Measurements from ENCODE around the gene DDC.
A peak's percentile ranks its signal among the peaks of the same experiment; 100 is the strongest.

Gene DDC

GRCh38 chr7:50497068-50497642 lies 68.0 kb downstream of the DDC start:
- peak; percentile 11 for DNase-seq (ENCODE audit: low read depth)

GRCh38 chr7:50496569-50496968 lies 68.6 kb downstream of the DDC start:
- TF ChIP-seq CTCF (IDR thresholded peaks at IDR 0.05; ENCODE audit: control insufficient read depth, insufficient read depth, low read depth, low read length, missing control alignments): no peak
- H3K4me3 ChIP-seq (ENCODE audit: control insufficient read depth, low read depth, low read length): no peak overlapping the region
- no peak for DNase-seq (ENCODE audit: low read depth)

More at GRCh38 chr7:50497068-50497642, 68.0 kb downstream of the DDC start:
- TF ChIP-seq CTCF (IDR thresholded peaks at IDR 0.05; ENCODE audit: control insufficient read depth, insufficient read depth, low read depth, low read length, missing control alignments): no peak
- H3K4me3 ChIP-seq (ENCODE audit: control insufficient read depth, low read depth, low read length): no peak overlapping the region

GRCh38 chr7:50495746-50496145 lies 69.5 kb downstream of the DDC start:
- no peak for DNase-seq (ENCODE audit: low read depth)
- H3K4me3 ChIP-seq (ENCODE audit: control insufficient read depth, low read depth, low read length): no peak overlapping the region
- no peak for TF ChIP-seq CTCF (IDR thresholded peaks at IDR 0.05; ENCODE audit: control insufficient read depth, insufficient read depth, low read depth, low read length, missing control alignments)

GRCh38 chr7:50492770-50493519 lies 72.3 kb downstream of the DDC start:
- no peak for DNase-seq (ENCODE audit: low read depth)
- no peak for TF ChIP-seq CTCF (IDR thresholded peaks at IDR 0.05; ENCODE audit: control insufficient read depth, insufficient read depth, low read depth, low read length, missing control alignments)
- H3K4me3 ChIP-seq (ENCODE audit: control insufficient read depth, low read depth, low read length): no peak overlapping the region

GRCh38 chr7:50491943-50492342 lies 73.3 kb downstream of the DDC start:
- H3K4me3 ChIP-seq (ENCODE audit: control insufficient read depth, low read depth, low read length): no peak overlapping the region
- no peak for TF ChIP-seq CTCF (IDR thresholded peaks at IDR 0.05; ENCODE audit: control insufficient read depth, insufficient read depth, low read depth, low read length, missing control alignments)
- no peak for DNase-seq (ENCODE audit: low read depth)

GRCh38 chr7:50491209-50491608 lies 74.0 kb downstream of the DDC start:
- H3K4me3 ChIP-seq (ENCODE audit: control insufficient read depth, low read depth, low read length): no peak overlapping the region
- no peak for DNase-seq (ENCODE audit: low read depth)
- TF ChIP-seq CTCF (IDR thresholded peaks at IDR 0.05; ENCODE audit: control insufficient read depth, insufficient read depth, low read depth, low read length, missing control alignments): no peak
